Kidney (tissue), 14 donors: ENCODE measurements around the gene FBN3. TPM values are rescaled to one million over a fixed set of nuclear protein-coding genes. Genes with fewer than 3 reads are reported as not detected.

Source experiments
- DNase-seq, 5 donors: peaks; one replicate each; pipeline ENCODE4 v3.0.0-alpha.2; 2013 to 2020
- FAIRE-seq: peaks from 2 replicates; lab custom pipeline; 2012; peaks lifted over from hg19 to GRCh38; lab: Jason Lieb, UNC
- H3K27ac ChIP-seq, 2 donors: one replicate each; pipeline ENCODE4 v1.7.0; 2013; ENCODE audit warnings: low read depth in 2 of 2, low read length in 2 of 2, inconsistent platforms in 1 of 2
- H3K27me3 ChIP-seq: one replicate; pipeline ENCODE4 v1.7.1; 2013; ENCODE audit warnings: low read length, inconsistent platforms; ENCODE audit not compliant: control insufficient read depth, insufficient read depth
- H3K36me3 ChIP-seq, 3 donors: one replicate each; pipeline versions ENCODE4 v1.7.0 to v1.7.1; 2013; ENCODE audit warnings: low read length in 3 of 3, control low read depth in 1 of 3, inconsistent platforms in 1 of 3; ENCODE audit not compliant: insufficient read depth in 3 of 3, control insufficient read depth in 2 of 3
- H3K4me1 ChIP-seq, 3 donors: one replicate each; pipeline versions ENCODE4 v1.7.0 to v1.7.1; 2013; ENCODE audit warnings: low read length in 3 of 3, inconsistent platforms in 1 of 3, low read depth in 1 of 3; ENCODE audit not compliant: control insufficient read depth in 2 of 3, insufficient read depth in 2 of 3
- H3K4me3 ChIP-seq, 3 donors: one replicate each; pipeline versions ENCODE4 v1.7.0 to v1.8.1; 2013; ENCODE audit warnings: low read length in 3 of 3, control low read depth in 1 of 3, inconsistent platforms in 1 of 3
- H3K9ac ChIP-seq, 3 donors: one replicate each; pipeline versions ENCODE4 v1.7.0 to v1.7.1; 2013; ENCODE audit warnings: low read length in 3 of 3, control low read depth in 1 of 3, inconsistent platforms in 1 of 3
- H3K9me3 ChIP-seq, 3 donors: one replicate each; pipeline versions ENCODE4 v1.7.0 to v1.7.1; 2013; ENCODE audit warnings: low read length in 3 of 3, control low read depth in 1 of 3, inconsistent platforms in 1 of 3; ENCODE audit not compliant: control insufficient read depth in 2 of 3, insufficient read depth in 1 of 3
- CTCF ChIP-seq: IDR thresholded peaks from 3 replicates; pipeline ENCODE4 v1.5.1; 2012; ENCODE audit warnings: mild to moderate bottlenecking, moderate library complexity, borderline replicate concordance; ENCODE audit not compliant: insufficient read depth; ENCODE audit errors: extremely low read depth
- intact Hi-C: fragments of 100-400 bp; cut with DNase I; formaldehyde crosslinking; loops from one replicate; pipeline ENCODE4 v1.11.1; 2022
- polyA plus RNA-seq: library from polyadenylated mRNA; stranded (reverse); fragments of 350-450 nt; fragmentation: Illumina TruSeq; extraction: RNeasy Lipid Tissue Mini Kit (QIAGEN cat#74804); gene quantifications from one replicate; pipeline ENCODE4 v1.2.3, GENCODE V29; 2014; ENCODE audit warnings: low read depth, low replicate concordance; ENCODE audit not compliant: insufficient read depth
- total RNA-seq: library from RNA; stranded (reverse); fragmentation: NEBNext Ultra II Directional; extraction: Animal tissue kit (Norgen Biotek cat#: 25700); gene quantifications from one replicate; pipeline ENCODE4 v1.2.1, GENCODE V29; 2021
- donor health status: control.
- donor health status: control.
- donor health status: control.
- donor health status: control.
- donor health status: control.
- donor health status: DM: yes; HTN: yes; CAD: no.
- donor health status: Normal renal cell carcinoma (clear cell type).

Gene FBN3
- total and polyA plus RNA-seq, 2 donors from 2014 or later = 0.44 to 0.56 TPM

- H3K4me1 ChIP-seq = no peaks in the 10 kb centered on the region
- no peaks in the 10 kb centered on the region for H3K27me3 ChIP-seq
- no peaks in the 10 kb centered on the region for H3K9me3 ChIP-seq
- FAIRE-seq (no peak), DNase-seq (no peak)
- H3K27ac ChIP-seq = no peak overlapping the region
- H3K9ac ChIP-seq = no peak overlapping the region
- peaks cover 0 to 12% (median 0%) of the 10 kb centered on the region in 3 donors for H3K36me3 ChIP-seq
- intact Hi-C loops = no loop called here
- H3K4me3 ChIP-seq = no peak overlapping the region
- no peak for TF ChIP-seq CTCF
These were observed 39.3 kb downstream of the FBN3 start for GRCh38 chr19:8109890-8110662.

GRCh38 chr19:8109455-8109854 lies 39.9 kb downstream of the FBN3 start:
- DNase-seq = peak in 1 of 5 donors; percentile 35
- FAIRE-seq = no peak
- no peaks in the 10 kb centered on the region for H3K9me3 ChIP-seq

GRCh38 chr19:8108560-8109445 lies 40.6 kb downstream of the FBN3 start:
- FAIRE-seq (no peak), DNase-seq (peak in 1 of 5 donors; percentile 9)
- Histone ChIP-seq H3K36me3 (peaks cover 0 to 12% (median 0%) of the 10 kb centered on the region in 3 donors), H3K27ac (no peak overlapping the region), H3K9me3 (no peaks in the 10 kb centered on the region), H3K27me3 (no peaks in the 10 kb centered on the region), H3K9ac (no peak overlapping the region), H3K4me1 (no peaks in the 10 kb centered on the region), H3K4me3 (no peak overlapping the region)
- no peak for TF ChIP-seq CTCF
- intact Hi-C loops = no loop called here

More at GRCh38 chr19:8109455-8109854, 39.9 kb downstream of the FBN3 start:
- intact Hi-C loops = no loop called here
- TF ChIP-seq CTCF = no peak
- H3K27ac ChIP-seq = no peak overlapping the region
- H3K27me3 ChIP-seq = no peaks in the 10 kb centered on the region
- no peak overlapping the region for H3K4me3 ChIP-seq
- H3K4me1 ChIP-seq = no peaks in the 10 kb centered on the region
- H3K9ac ChIP-seq = no peak overlapping the region
- peaks cover 0 to 12% (median 0%) of the 10 kb centered on the region in 3 donors for H3K36me3 ChIP-seq
